CD4-positive, alpha-beta T cell (primary cell): ENCODE results near the gene MPV17L2. TPM values are rescaled to one million over a fixed set of nuclear protein-coding genes. Genes with fewer than 3 reads are reported as not detected.

Experiments
- ATAC-seq: fragments of 200-7000 bp; cut with Tn5 transposase; one replicate; pipeline ENCODE4 v1.10.0; 2022; ENCODE audit warnings: mild to moderate bottlenecking; ENCODE audit not compliant: poor library complexity
- CTCF ChIA-PET: fragments of 350-600 bp; sonication (Branson Sonifier 250); formaldehyde crosslinking; loops from one replicate; lab custom pipeline; 2021; ENCODE audit warnings: antibody characterized with exemption, inconsistent platforms; lab: Charles Lee
- POLR2A ChIA-PET: fragments of 350-600 bp; sonication (Branson Sonifier 250); formaldehyde crosslinking; loops from one replicate; lab custom pipeline; 2021; ENCODE audit warnings: antibody characterized with exemption, inconsistent platforms; lab: Charles Lee
- DNase-seq, 14 experiments: peaks; one replicate each; pipeline ENCODE4 v3.0.0-alpha.2; 2013 to 2020; ENCODE audit warnings: mixed read lengths in 2 of 14
- H3K27ac ChIP-seq, 2 donors: one replicate each; pipeline versions ENCODE4 v1.5.1 to v1.7.0; 2013; ENCODE audit warnings: low read length in 2 of 2, low read depth in 1 of 2, mild to moderate bottlenecking in 1 of 2
- H3K27me3 ChIP-seq, 2 experiments: 1 replicate in 1 of 2; 2 replicates in 1 of 2; pipeline versions ENCODE4 v1.6.1 to v1.7.0; 2013; ENCODE audit warnings: low read length in 2 of 2, control low read depth in 1 of 2, mild to moderate bottlenecking in 1 of 2, moderate library complexity in 1 of 2; ENCODE audit not compliant: insufficient read depth in 2 of 2, control insufficient read depth in 1 of 2
- H3K36me3 ChIP-seq: one replicate; pipeline ENCODE4 v1.6.1; 2013; ENCODE audit warnings: low read length, control low read depth; ENCODE audit not compliant: insufficient read depth
- H3K4me1 ChIP-seq: one replicate; pipeline ENCODE4 v1.6.1; 2013; ENCODE audit warnings: low read length, control low read depth; ENCODE audit not compliant: insufficient read depth
- H3K4me3 ChIP-seq: one replicate; pipeline ENCODE4 v1.5.1; 2013; ENCODE audit warnings: mild to moderate bottlenecking, low read length, moderate library complexity
- H3K9me3 ChIP-seq, 2 experiments: 1 replicate in 1 of 2; 2 replicates in 1 of 2; pipeline versions ENCODE4 v1.6.1 to v1.7.0; 2013; ENCODE audit warnings: low read length in 2 of 2, mild to moderate bottlenecking in 2 of 2, control low read depth in 1 of 2, moderate library complexity in 1 of 2; ENCODE audit not compliant: control insufficient read depth in 1 of 2, insufficient read depth in 1 of 2
- H3K27ac Mint-ChIP-seq: one replicate; pipeline ENCODE4 v1.8.0; 2020; ENCODE audit warnings: mixed read lengths
- H3K27me3 Mint-ChIP-seq: one replicate; pipeline ENCODE4 v1.8.0; 2021; ENCODE audit warnings: mixed read lengths
- H3K36me3 Mint-ChIP-seq: one replicate; pipeline ENCODE4 v1.8.0; 2021; ENCODE audit warnings: low read depth, mixed read lengths
- H3K4me1 Mint-ChIP-seq: one replicate; pipeline ENCODE4 v1.8.0; 2021; ENCODE audit warnings: low read depth, mixed read lengths
- H3K4me3 Mint-ChIP-seq: one replicate; pipeline ENCODE4 v1.8.0; 2020; ENCODE audit warnings: mild to moderate bottlenecking, mixed read lengths
- H3K9me3 Mint-ChIP-seq: one replicate; pipeline ENCODE4 v1.8.0; 2020; ENCODE audit warnings: mixed read lengths
- intact Hi-C, 2 experiments: fragments of 100-400 bp; cut with DNase I in 1 of 2; cut with micrococcal nuclease in 1 of 2; formaldehyde crosslinking; loops; one replicate each; pipeline versions ENCODE4 v1.15.1 to v1.9.0; 2023 to 2025; cut with DNase I, micrococcal nuclease
- total RNA-seq, 174 experiments: library from RNA in 2 of 174; stranded (reverse) in 2 of 174; gene quantifications; one replicate each; pipeline ENCODE4 v1.2.3 and lab custom pipeline; 2021 to 2026
- TF ChIP-seq, protein P1 (sequence below): fragments of 200-600 bp; IDR thresholded peaks from one replicate; pipeline ENCODE4 v1.8.0; 2022; ENCODE audit warnings: antibody characterized with exemption, mild to moderate bottlenecking

The MPV17L2 gene
- total RNA-seq, 2 experiments from 2014 or later = 2.8 to 3.9 TPM

DNA sequence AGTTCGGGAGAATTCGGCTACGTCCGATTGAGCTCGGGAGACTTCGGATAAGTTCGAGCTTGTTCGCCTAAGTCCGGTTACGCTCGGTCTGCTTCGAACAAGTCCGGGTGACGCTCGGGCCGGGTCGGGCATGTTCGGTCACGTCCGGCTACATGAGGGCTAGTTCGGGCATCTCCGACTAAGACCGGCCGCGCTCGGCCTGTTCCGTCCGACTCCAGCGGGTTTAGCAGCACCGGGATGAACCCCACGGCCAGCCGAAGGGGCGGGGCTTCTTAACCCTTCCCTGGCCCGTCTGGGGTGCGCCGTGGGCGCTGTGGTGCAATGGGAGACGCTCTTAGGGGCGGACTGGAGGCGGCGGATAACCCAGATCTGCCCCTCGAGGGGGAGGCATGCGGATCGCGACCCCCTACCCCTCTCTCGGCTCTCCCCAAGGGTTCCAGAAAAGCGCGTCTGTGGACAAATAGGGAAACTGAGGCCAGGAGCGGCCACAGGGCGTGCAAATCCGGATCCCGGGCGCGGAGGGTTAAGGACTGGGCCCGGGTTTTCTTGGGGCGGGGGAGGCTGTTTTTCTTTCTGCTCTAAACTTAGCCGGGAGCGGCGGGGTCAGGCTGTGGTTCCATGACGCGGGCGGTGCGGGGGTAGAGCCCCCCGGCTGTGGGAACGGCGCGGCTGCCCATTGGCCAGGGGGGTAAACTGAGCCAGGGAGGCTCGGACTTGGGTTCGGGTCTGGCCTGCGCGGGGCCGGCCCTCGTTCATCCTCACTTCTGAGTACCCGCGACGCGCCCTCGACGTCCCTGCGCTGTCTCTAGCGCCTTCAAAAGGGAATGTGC, 31.7 kb downstream of the MPV17L2 start:
- H3K4me1 ChIP-seq = peaks cover 29% of the 10 kb centered on the region
- DNase-seq = peak; percentile 69 to 92 (median 80)
- intact Hi-C loops = no loop called here
- H3K9me3 ChIP-seq = peaks cover 0 to 34% of the 10 kb centered on the region in 2 experiments
- ATAC-seq = peak; percentile 96
- Mint-ChIP-seq H3K4me1 (peaks cover 22% of the 10 kb centered on the region), H3K27me3 (peaks cover 73% of the 10 kb centered on the region), H3K36me3 (no peaks in the 10 kb centered on the region), H3K27ac (no peak overlapping the region), H3K9me3 (no peaks in the 10 kb centered on the region), H3K4me3 (peak overlapping the region; percentile 81)
- POLR2A ChIA-PET = interaction anchor here (0.6 to 1.4 kb wide), 8 partner anchors 21 to 98 kb away, joined by 3 to 6 read pairs (median 4); partner anchors contain the start of genes JUND, LSM4, MPV17L2 and PIK3R2
- CTCF ChIA-PET = interaction anchor here (0.5 to 1.9 kb wide), 2 partner anchors 55 to 944 kb away, joined by 4 to 5 read pairs; no protein-coding TSS in a partner anchor
- TF ChIP-seq, protein P1, sequence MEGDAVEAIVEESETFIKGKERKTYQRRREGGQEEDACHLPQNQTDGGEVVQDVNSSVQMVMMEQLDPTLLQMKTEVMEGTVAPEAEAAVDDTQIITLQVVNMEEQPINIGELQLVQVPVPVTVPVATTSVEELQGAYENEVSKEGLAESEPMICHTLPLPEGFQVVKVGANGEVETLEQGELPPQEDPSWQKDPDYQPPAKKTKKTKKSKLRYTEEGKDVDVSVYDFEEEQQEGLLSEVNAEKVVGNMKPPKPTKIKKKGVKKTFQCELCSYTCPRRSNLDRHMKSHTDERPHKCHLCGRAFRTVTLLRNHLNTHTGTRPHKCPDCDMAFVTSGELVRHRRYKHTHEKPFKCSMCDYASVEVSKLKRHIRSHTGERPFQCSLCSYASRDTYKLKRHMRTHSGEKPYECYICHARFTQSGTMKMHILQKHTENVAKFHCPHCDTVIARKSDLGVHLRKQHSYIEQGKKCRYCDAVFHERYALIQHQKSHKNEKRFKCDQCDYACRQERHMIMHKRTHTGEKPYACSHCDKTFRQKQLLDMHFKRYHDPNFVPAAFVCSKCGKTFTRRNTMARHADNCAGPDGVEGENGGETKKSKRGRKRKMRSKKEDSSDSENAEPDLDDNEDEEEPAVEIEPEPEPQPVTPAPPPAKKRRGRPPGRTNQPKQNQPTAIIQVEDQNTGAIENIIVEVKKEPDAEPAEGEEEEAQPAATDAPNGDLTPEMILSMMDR = no peak
- no peaks in the 10 kb centered on the region for H3K36me3 ChIP-seq
- no peak overlapping the region for H3K27ac ChIP-seq
- peaks cover 56 to 63% of the 10 kb centered on the region in 2 experiments for H3K27me3 ChIP-seq
- H3K4me3 ChIP-seq = peak overlapping the region; percentile 40

DNA sequence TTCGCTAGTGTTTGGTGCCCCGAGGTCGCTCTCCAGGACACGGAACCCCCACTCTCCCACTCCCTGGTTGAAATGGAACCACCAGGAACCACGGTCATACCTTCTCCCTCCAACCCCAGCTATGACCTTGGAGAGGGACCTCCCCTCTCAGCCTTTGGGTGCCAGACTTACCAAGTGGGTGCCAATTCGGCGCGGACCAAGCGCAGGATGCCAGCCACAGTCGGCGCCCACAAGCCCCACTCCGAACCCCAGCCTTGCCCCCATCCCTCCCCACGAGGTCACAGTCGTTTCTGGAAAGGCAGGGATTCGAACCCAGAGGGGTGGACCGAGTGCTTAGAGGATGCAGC, 32.3 kb downstream of the MPV17L2 start:
- ATAC-seq = no peak
- Mint-ChIP-seq H3K4me3 (no peak overlapping the region), H3K27me3 (peaks cover 75% of the 10 kb centered on the region), H3K36me3 (no peaks in the 10 kb centered on the region), H3K9me3 (no peaks in the 10 kb centered on the region), H3K27ac (no peak overlapping the region), H3K4me1 (peaks cover 22% of the 10 kb centered on the region)
- H3K4me3 ChIP-seq = no peak overlapping the region
- POLR2A ChIA-PET = no interaction called here
- peaks cover 60 to 68% of the 10 kb centered on the region in 2 experiments for H3K27me3 ChIP-seq
- TF ChIP-seq, protein P1 = no peak
- DNase-seq = no peak
- peaks cover 0 to 34% of the 10 kb centered on the region in 2 experiments for H3K9me3 ChIP-seq
- no peaks in the 10 kb centered on the region for H3K36me3 ChIP-seq
- intact Hi-C loops = no loop called here
- CTCF ChIA-PET = interaction anchor here (0.5 kb wide), 1 partner anchor 944 kb away, joined by 4 read pairs; no protein-coding TSS in a partner anchor
- H3K27ac ChIP-seq = no peak overlapping the region
- H3K4me1 ChIP-seq = peaks cover 29% of the 10 kb centered on the region

DNA sequence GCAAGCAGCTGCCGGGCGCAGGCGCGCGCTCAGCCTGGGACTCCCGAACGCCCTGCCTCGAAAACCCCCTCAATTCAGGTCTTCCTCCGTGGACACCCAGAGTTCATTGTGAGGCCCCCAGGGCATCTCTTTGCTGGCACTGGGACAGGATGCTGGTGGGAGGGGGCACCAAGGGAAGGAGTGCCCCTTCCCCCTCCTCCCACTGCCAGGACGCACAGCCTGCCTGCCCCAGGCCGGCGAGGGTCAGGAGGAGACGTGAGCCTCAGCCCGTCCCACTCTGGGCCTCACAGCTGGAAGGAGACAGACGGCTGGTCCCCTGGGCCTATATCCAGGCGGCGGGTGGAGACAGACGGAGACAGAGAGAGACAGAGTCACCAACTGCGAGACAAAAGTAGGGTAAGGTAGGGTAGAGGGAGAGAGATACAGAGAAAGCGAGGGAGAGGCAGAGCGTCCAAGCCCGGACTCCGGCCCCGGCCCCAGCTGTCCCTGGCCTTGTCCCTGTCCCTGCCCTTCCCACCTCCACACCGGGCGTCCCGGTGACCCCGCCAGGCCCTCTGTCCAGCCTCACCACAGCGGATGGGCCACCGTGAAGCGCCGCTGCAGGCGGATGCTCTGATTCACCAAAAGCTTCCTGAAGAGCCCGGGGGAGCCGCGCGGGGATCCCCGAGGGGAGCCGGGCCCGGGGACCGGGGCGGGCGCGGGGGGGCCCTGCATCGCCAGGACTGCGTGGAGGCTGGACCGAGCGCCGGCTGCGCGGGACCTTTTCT, 32.9 kb downstream of the MPV17L2 start, which contains the start of gene PDE4C:
Gene PDE4C (minus strand): TSS at position 737 of the 767 bp plus-strand sequence. CDS start 23 bp downstream, at position 714.
- H3K27ac Mint-ChIP-seq = no peak within 1 kb of the TSS

More for the DNA sequence above, 32.9 kb downstream of the MPV17L2 start, which contains the start of gene PDE4C:
- Mint-ChIP-seq H3K4me3 (no peak within 1 kb of the TSS), H3K27me3 (peaks cover 76% of the 10 kb centered on the region), H3K36me3 (no peaks in the 10 kb centered on the region), H3K9me3 (no peaks in the 10 kb centered on the region), H3K4me1 (peaks cover 22% of the 10 kb centered on the region)
- ATAC-seq (no peak), DNase-seq (peak in 1 of 14 experiments; percentile 31)
- Histone ChIP-seq H3K27ac (no peak within 1 kb of the TSS), H3K27me3 (peaks cover 61 to 71% of the 10 kb centered on the region in 2 experiments), H3K4me1 (peaks cover 29% of the 10 kb centered on the region), H3K36me3 (no peaks in the 10 kb centered on the region), H3K4me3 (no peak within 1 kb of the TSS), H3K9me3 (peaks cover 0 to 36% of the 10 kb centered on the region in 2 experiments)
- ChIA-PET POLR2A (no interaction called here), CTCF (interaction anchor here (0.5 kb wide), 1 partner anchor 945 kb away, joined by 4 read pairs; no protein-coding TSS in a partner anchor)
- intact Hi-C loops = no loop called here
- TF ChIP-seq, protein P1 = no peak
